ENCODE results near the gene ZNF19. TPM values are rescaled to one million over a fixed set of nuclear protein-coding genes. Genes with fewer than 3 reads are reported as not detected.
A peak's percentile ranks its signal among the peaks of the same experiment; 100 is the strongest.

Gene ZNF19
- total and polyA plus RNA-seq, 9 of the 15 experiments (the other 6 are each of a cell fraction or from before 2014, with no cell fraction given) = 1.2 to 2.8 (median 1.8) TPM

- TF ChIP-seq CTCF (IDR thresholded peaks at IDR 0.05 in 2 of 3, conservative IDR thresholded peaks at IDR 0.05 in 1 of 3; ENCODE audit: insufficient read depth in 2 of 3, low read depth in 1 of 3, low read length in 3 of 3) (peak; percentile 72 to 73 (median 72)), ZBTB7A (IDR thresholded peaks at IDR 0.05; ENCODE audit: borderline replicate concordance, control insufficient read depth, low read depth, low read length) (no peak), NR3C1 (CRISPR knock-in tag; IDR thresholded peaks at IDR 0.05) (no peak), ELF4 (CRISPR knock-in tag; IDR thresholded peaks at IDR 0.05) (no peak), JUN (IDR thresholded peaks at IDR 0.05; ENCODE audit: borderline replicate concordance, low read depth, low read length) (no peak), JUN (CRISPR knock-in tag; IDR thresholded peaks at IDR 0.05; ENCODE audit: borderline replicate concordance) (no peak), ILK (tag; IDR thresholded peaks at IDR 0.05; ENCODE audit: borderline replicate concordance, low read depth) (no peak), SMC3 (conservative IDR thresholded peaks at IDR 0.05; ENCODE audit: insufficient read depth, low read depth, low read length) (peak; percentile 67), NCOR1 (IDR thresholded peaks at IDR 0.05) (no peak), STAG1 (CRISPR knock-in tag; IDR thresholded peaks at IDR 0.05; ENCODE audit: borderline replicate concordance) (peak; percentile 39; the same call in 1 of the 2 replicates), RBM39 (optimal IDR thresholded peaks at IDR 0.05; ENCODE audit: low read depth, low read length) (no peak), GATAD2A (IDR thresholded peaks at IDR 0.05) (no peak), RAD21 (CRISPR knock-in tag; conservative IDR thresholded peaks at IDR 0.05 in 1 of 2, IDR thresholded peaks at IDR 0.05 in 1 of 2) (peak; percentile 33 to 73), EP400 (IDR thresholded peaks at IDR 0.05) (no peak), KLF16 (IDR thresholded peaks at IDR 0.05) (no peak), E2F3 (CRISPR knock-in tag; IDR thresholded peaks at IDR 0.05) (no peak), FOXJ3 (CRISPR knock-in tag; IDR thresholded peaks at IDR 0.05) (no peak)
Measured at GRCh38 chr16:71537643-71538042, 48.5 kb upstream of the ZNF19 start (continued).
